ENCODE measurements around the gene MSRB3. TPM values are rescaled to one million over a fixed set of nuclear protein-coding genes. Genes with fewer than 3 reads are reported as not detected.

MSRB3 gene
- total RNA-seq: 47.9 and 61.1 TPM in 2 replicates

GRCh38 chr12:65278576-65279368, at the start of gene MSRB3:
TSS of gene MSRB3 (plus strand) at chr12:65278683. CDS start at chr12:65308580, 29,897 bp downstream.

Other genes with a start within 250 kb of the MSRB3 start
- gene WIF1, start 157.4 kb upstream of the MSRB3 start, total RNA-seq: not detected in 2 replicates
- 30.1 and 31.7 TPM in 2 replicates for gene LEMD3, start 109.1 kb upstream of the MSRB3 start, total RNA-seq

All from dermis lymphatic vessel endothelial cell (primary cell).